SIG-M5 treated with dmso at 0.1 percent for 504 hours (cell line): Measurements from ENCODE around the gene METAP1.
"Not testable (repeated sequence)": the region's sequence is repeated elsewhere in the genome, so short reads cannot be mapped to it uniquely, and the experiment has no call there.

ENCODE experiments used
- DNase-seq: peaks from one replicate; lab custom pipeline; 2025; ENCODE audit not compliant: unreplicated experiment; lab: John Stamatoyannopoulos, UW

Gene METAP1

GRCh38 chr4:99090481-99091215, 95.1 kb downstream of the METAP1 start:
- DNase-seq: no peak

- DNase-seq: no peak
Measured at GRCh38 chr4:99091216-99091575, 95.7 kb downstream of the METAP1 start.

GRCh38 chr4:99091841-99092240, 96.3 kb downstream of the METAP1 start:
- DNase-seq: not testable (repeated sequence)

- no peak for DNase-seq
Measured at GRCh38 chr4:99099311-99099710, 103.8 kb downstream of the METAP1 start.

GRCh38 chr4:99099814-99100213, 104.3 kb downstream of the METAP1 start:
- DNase-seq: not testable (repeated sequence)

DNA sequence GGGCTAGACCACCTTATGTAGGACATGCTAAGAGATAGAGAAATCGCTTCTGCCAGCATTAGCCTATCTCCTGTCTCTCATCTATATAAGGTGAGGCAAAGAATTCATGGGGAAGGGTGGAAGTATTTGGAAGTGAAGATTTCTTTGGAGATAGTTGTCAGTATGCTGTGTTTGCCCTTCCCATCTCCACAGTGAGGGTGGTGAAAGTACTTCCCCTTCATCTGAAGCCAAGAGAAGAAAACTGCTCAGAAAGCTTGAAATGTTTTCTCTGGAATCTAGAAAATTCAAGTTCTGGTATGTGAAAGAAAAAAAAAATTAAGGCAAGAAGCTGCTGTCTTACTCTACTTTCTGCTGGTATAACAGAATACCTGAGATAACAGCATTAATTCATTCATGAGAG, 105.4 kb downstream of the METAP1 start:
- DNase-seq: no peak

DNA sequence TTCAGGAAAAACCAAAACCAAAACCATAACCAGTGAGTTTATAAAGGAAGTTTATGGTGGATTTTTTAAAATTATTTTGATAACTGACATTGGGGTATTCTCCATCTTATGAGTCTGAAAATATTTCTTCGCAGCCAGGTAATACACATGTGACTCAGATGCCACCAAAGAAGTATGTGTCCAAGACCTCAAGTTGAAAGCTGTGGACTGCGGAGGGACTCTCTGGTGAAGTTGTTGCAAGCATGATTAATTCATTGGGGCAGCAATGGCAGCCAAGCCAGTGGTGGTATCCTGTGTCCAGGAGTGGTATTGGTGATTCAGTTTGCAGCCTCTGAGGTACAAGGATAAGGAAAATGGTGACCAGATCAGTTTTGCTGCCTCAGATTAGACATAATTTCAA, 107.1 kb downstream of the METAP1 start:
- DNase-seq: no peak

- no peak for DNase-seq
Measured at GRCh38 chr4:99103166-99103565, 107.6 kb downstream of the METAP1 start.

DNA sequence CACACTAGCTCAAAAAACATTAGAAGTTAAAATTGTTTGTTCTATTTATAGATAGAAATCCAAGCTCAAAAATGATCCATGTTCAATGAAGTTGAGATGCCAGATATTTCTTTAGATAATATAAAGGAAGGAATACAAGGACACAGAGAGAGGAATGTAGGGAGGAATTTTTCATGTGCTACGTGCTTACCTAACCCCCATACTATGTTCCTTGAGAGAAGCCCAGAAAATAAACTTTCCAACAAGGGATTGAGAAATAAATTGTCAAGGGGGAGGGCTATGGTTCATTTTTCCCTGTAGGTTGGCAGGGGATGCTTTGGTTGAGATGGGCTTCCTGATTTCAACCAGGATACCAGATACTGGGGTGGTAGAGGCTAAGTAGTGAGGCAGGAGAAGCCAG, 108.6 kb downstream of the METAP1 start:
- no peak for DNase-seq

DNA sequence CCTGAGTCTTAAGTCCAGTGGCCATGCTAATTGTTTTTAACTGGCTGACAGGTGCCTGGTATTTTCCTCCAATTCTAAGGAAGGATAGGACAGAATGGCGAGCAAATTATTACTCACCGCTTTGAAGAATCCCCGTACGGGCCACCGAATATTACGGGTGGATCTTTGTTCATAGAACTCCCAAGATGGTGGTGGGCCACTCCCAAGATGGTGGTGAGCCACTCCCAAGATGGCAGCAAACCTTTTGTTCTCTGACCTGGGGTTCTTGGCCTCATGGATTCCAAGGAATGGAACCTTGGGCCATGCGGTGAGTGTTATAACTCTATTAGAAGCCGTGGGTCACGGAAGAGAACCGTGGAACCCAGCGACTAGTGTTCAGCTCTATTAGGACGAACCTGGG, 113.8 kb downstream of the METAP1 start:
- not testable (repeated sequence) for DNase-seq
